ENCODE results near the gene MYO1H. TPM values are rescaled to one million over a fixed set of nuclear protein-coding genes. Genes with fewer than 3 reads are reported as not detected.
A peak's percentile ranks its signal among the peaks of the same experiment; 100 is the strongest.

The MYO1H gene
- total and polyA plus RNA-seq, 4 experiments from 2014 or later, result not detected

DNA sequence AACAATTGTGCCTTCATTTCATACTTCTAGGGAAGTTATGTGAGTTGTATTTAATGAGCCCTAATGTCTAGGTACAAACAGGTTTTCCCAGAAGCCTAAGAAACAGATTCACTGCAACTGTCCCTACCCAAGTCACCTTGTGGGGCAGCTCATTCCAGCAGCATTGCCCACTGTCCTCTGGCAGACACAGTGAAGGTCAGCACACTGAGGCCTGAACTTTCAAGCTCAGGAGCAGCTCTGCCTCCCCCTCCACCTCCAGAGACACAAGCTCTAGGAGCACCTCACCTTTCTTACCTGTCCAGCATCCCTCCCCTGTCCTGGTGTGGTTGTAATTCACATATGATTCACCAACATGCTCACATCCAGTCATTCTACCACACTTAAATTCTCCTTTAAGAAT is 145.4 kb downstream of the MYO1H start:
- H3K9me3 ChIP-seq (ENCODE audit: control insufficient read depth in 1 of 2, low read length in 2 of 2), result no peaks in the 10 kb centered on the region
- Mint-ChIP-seq H3K4me3 (no peak overlapping the region), H3K27ac (peak overlapping the region in 2 of 7 donors; percentile 39 to 50), H3K9me3 (no peaks in the 10 kb centered on the region), H3K4me1 (peaks cover 0 to 2% (median 0%) of the 10 kb centered on the region in 4 donors), H3K36me3 (peaks cover 63 to 82% of the 10 kb centered on the region in 2 donors), H3K27me3 (no peaks in the 10 kb centered on the region)
- H3K27me3 ChIP-seq (ENCODE audit: insufficient read depth, low read length), result no peaks in the 10 kb centered on the region
- no peaks in the 10 kb centered on the region for H3K4me1 ChIP-seq (ENCODE audit: insufficient read depth, low read length)
- DNase-seq, result no peak
- intact Hi-C loops (cut with micrococcal nuclease), result no loop called here
- POLR2A ChIA-PET (ENCODE audit: partially characterized antibody), result no interaction called here
- peaks cover 61% of the 10 kb centered on the region for H3K36me3 ChIP-seq (ENCODE audit: insufficient read depth, low read length)
- H3K4me3 ChIP-seq (ENCODE audit: low read length in 2 of 2), result no peak overlapping the region
- CTCF ChIA-PET (ENCODE audit: partially characterized antibody), result no interaction called here
- H3K27ac ChIP-seq (ENCODE audit: low read depth, low read length), result no peak overlapping the region

- no peak overlapping the region for H3K4me3 Mint-ChIP-seq
- no peaks in the 10 kb centered on the region for H3K9me3 ChIP-seq (ENCODE audit: control insufficient read depth in 1 of 2, low read length in 2 of 2)
- H3K9me3 Mint-ChIP-seq, result no peaks in the 10 kb centered on the region
- peaks cover 61% of the 10 kb centered on the region for H3K36me3 ChIP-seq (ENCODE audit: insufficient read depth, low read length)
- no peaks in the 10 kb centered on the region for H3K27me3 Mint-ChIP-seq
- peaks cover 0 to 2% (median 0%) of the 10 kb centered on the region in 4 donors for H3K4me1 Mint-ChIP-seq
- H3K27me3 ChIP-seq (ENCODE audit: insufficient read depth, low read length), result no peaks in the 10 kb centered on the region
- ChIA-PET CTCF (ENCODE audit: partially characterized antibody) (no interaction called here), POLR2A (ENCODE audit: partially characterized antibody) (interaction anchor here (1.1 kb wide), 1 partner anchor 23 kb away, joined by 3 read pairs; no protein-coding TSS in a partner anchor)
- H3K27ac Mint-ChIP-seq, result no peak overlapping the region
- no peak overlapping the region for H3K27ac ChIP-seq (ENCODE audit: low read depth, low read length)
- H3K4me3 ChIP-seq (ENCODE audit: low read length in 2 of 2), result no peak overlapping the region
- H3K4me1 ChIP-seq (ENCODE audit: insufficient read depth, low read length), result no peaks in the 10 kb centered on the region
- peaks cover 65 to 83% of the 10 kb centered on the region in 2 donors for H3K36me3 Mint-ChIP-seq
- intact Hi-C loops (cut with micrococcal nuclease), result no loop called here
- no peak for DNase-seq
Measured at GRCh38 chr12:109493938-109494337, 146.2 kb downstream of the MYO1H start.

DNA sequence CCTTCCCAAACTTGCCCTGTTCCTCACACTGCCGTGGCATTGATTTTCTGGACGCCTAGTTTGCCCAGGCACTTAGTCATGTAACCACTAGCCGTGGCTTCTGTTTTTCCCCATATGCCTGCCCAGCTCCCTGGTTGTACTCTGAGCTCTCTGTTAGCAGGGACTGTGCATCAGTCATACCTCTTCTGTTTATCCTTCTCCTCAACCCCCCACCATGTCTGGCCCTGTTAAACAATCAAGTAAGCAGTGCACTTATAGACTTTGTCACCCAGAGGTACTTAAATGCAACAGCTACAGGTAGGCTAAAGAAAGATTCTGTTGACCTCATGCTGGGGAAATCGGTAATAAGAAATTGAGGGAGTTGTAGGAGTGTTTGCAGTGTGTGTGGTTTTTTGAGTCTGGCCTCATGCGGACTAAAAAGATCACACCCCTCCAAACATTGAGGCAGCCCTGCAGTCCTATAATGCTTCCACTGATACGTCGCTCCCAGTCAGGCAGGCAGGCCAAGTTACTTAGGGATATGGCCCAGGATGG is 146.7 kb downstream of the MYO1H start:
- Mint-ChIP-seq H3K9me3 (no peaks in the 10 kb centered on the region), H3K36me3 (peaks cover 64 to 83% of the 10 kb centered on the region in 2 donors), H3K27ac (no peak overlapping the region), H3K4me1 (peaks cover 0 to 2% (median 0%) of the 10 kb centered on the region in 4 donors), H3K27me3 (no peaks in the 10 kb centered on the region), H3K4me3 (no peak overlapping the region)
- Histone ChIP-seq H3K9me3 (ENCODE audit: control insufficient read depth in 1 of 2, low read length in 2 of 2) (no peaks in the 10 kb centered on the region), H3K27ac (ENCODE audit: low read depth, low read length) (no peak overlapping the region), H3K4me3 (ENCODE audit: low read length in 2 of 2) (no peak overlapping the region), H3K4me1 (ENCODE audit: insufficient read depth, low read length) (no peaks in the 10 kb centered on the region), H3K27me3 (ENCODE audit: insufficient read depth, low read length) (no peaks in the 10 kb centered on the region), H3K36me3 (ENCODE audit: insufficient read depth, low read length) (peaks cover 61% of the 10 kb centered on the region)
- ChIA-PET CTCF (ENCODE audit: partially characterized antibody) (no interaction called here), POLR2A (ENCODE audit: partially characterized antibody) (interaction anchor here (1.1 kb wide), 1 partner anchor 23 kb away, joined by 3 read pairs; no protein-coding TSS in a partner anchor)
- no peak for DNase-seq
- intact Hi-C loops (cut with micrococcal nuclease), result no loop called here

DNA sequence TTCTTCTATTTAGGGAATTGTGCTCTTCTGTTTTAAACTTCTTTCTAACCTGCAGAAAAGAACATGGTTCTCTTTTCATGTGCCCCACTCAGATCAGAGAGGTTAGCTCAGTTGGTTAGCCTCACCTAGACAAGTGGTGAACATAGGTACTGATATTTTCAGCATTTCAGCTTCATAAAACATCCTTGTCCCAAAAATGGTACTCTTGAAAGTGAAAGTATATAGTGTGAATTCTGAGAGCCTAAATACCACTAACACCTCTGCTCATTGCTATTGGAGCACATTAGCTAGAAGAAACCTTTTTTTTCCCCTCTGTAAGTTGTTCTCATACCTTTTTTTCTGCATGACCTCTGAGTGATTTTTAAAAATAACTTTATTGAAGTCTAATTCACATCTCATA is 147.3 kb downstream of the MYO1H start:
- H3K27ac Mint-ChIP-seq, result peak overlapping the region in 1 of 7 donors; percentile 12
- ChIA-PET CTCF (ENCODE audit: partially characterized antibody) (no interaction called here), POLR2A (ENCODE audit: partially characterized antibody) (interaction anchor here (1.1 kb wide), 1 partner anchor 24 kb away, joined by 3 read pairs; no protein-coding TSS in a partner anchor)
- no peaks in the 10 kb centered on the region for H3K9me3 Mint-ChIP-seq
- Histone ChIP-seq H3K4me1 (ENCODE audit: insufficient read depth, low read length) (no peaks in the 10 kb centered on the region), H3K9me3 (ENCODE audit: control insufficient read depth in 1 of 2, low read length in 2 of 2) (no peaks in the 10 kb centered on the region), H3K4me3 (ENCODE audit: low read length in 2 of 2) (no peak overlapping the region), H3K27me3 (ENCODE audit: insufficient read depth, low read length) (no peaks in the 10 kb centered on the region), H3K36me3 (ENCODE audit: insufficient read depth, low read length) (peaks cover 57% of the 10 kb centered on the region), H3K27ac (ENCODE audit: low read depth, low read length) (no peak overlapping the region)
- no peaks in the 10 kb centered on the region for H3K27me3 Mint-ChIP-seq
- intact Hi-C loops (cut with micrococcal nuclease), result no loop called here
- no peak for DNase-seq
- H3K4me3 Mint-ChIP-seq, result no peak overlapping the region
- peaks cover 0 to 2% (median 0%) of the 10 kb centered on the region in 4 donors for H3K4me1 Mint-ChIP-seq
- peaks cover 61 to 81% of the 10 kb centered on the region in 2 donors for H3K36me3 Mint-ChIP-seq

- peaks cover 66 to 83% of the 10 kb centered on the region in 2 donors for H3K36me3 Mint-ChIP-seq
- Histone ChIP-seq H3K4me3 (ENCODE audit: low read length in 2 of 2) (no peak overlapping the region), H3K27ac (ENCODE audit: low read depth, low read length) (no peak overlapping the region), H3K4me1 (ENCODE audit: insufficient read depth, low read length) (no peaks in the 10 kb centered on the region), H3K9me3 (ENCODE audit: control insufficient read depth in 1 of 2, low read length in 2 of 2) (no peaks in the 10 kb centered on the region), H3K27me3 (ENCODE audit: insufficient read depth, low read length) (no peaks in the 10 kb centered on the region), H3K36me3 (ENCODE audit: insufficient read depth, low read length) (peaks cover 54% of the 10 kb centered on the region)
- intact Hi-C loops (cut with micrococcal nuclease), result no loop called here
- peaks cover 0 to 2% (median 0%) of the 10 kb centered on the region in 4 donors for H3K4me1 Mint-ChIP-seq
- CTCF ChIA-PET (ENCODE audit: partially characterized antibody), result no interaction called here
- H3K9me3 Mint-ChIP-seq, result no peaks in the 10 kb centered on the region
- H3K27ac Mint-ChIP-seq, result no peak overlapping the region
- POLR2A ChIA-PET (ENCODE audit: partially characterized antibody), result no interaction called here
- no peaks in the 10 kb centered on the region for H3K27me3 Mint-ChIP-seq
- no peak for DNase-seq
- no peak overlapping the region for H3K4me3 Mint-ChIP-seq
Measured at GRCh38 chr12:109496306-109496705, 148.6 kb downstream of the MYO1H start.

GRCh38 chr12:109497675-109498074 is 150.0 kb downstream of the MYO1H start:
- H3K9me3 ChIP-seq (ENCODE audit: control insufficient read depth in 1 of 2, low read length in 2 of 2), result no peaks in the 10 kb centered on the region
- H3K4me3 ChIP-seq (ENCODE audit: low read length in 2 of 2), result no peak overlapping the region
- H3K4me1 ChIP-seq (ENCODE audit: insufficient read depth, low read length), result no peaks in the 10 kb centered on the region
- H3K27ac ChIP-seq (ENCODE audit: low read depth, low read length), result no peak overlapping the region
- H3K4me3 Mint-ChIP-seq, result no peak overlapping the region
- H3K4me1 Mint-ChIP-seq, result peaks cover 0 to 2% (median 0%) of the 10 kb centered on the region in 4 donors
- no peak overlapping the region for H3K27ac Mint-ChIP-seq
- intact Hi-C loops (cut with micrococcal nuclease), result no loop called here
- ChIA-PET CTCF (ENCODE audit: partially characterized antibody) (no interaction called here), POLR2A (ENCODE audit: partially characterized antibody) (no interaction called here)
- H3K9me3 Mint-ChIP-seq, result no peaks in the 10 kb centered on the region
- DNase-seq, result no peak
- peaks cover 74 to 88% of the 10 kb centered on the region in 2 donors for H3K36me3 Mint-ChIP-seq
- H3K27me3 Mint-ChIP-seq, result no peaks in the 10 kb centered on the region
- no peaks in the 10 kb centered on the region for H3K27me3 ChIP-seq (ENCODE audit: insufficient read depth, low read length)
- peaks cover 58% of the 10 kb centered on the region for H3K36me3 ChIP-seq (ENCODE audit: insufficient read depth, low read length)
